Bronchial epithelial cell (primary cell): Measurements from ENCODE around the gene DPF3. TPM values are rescaled to one million over a fixed set of nuclear protein-coding genes. Genes with fewer than 3 reads are reported as not detected.

Experiments
- DNase-seq: peaks from one replicate; pipeline ENCODE4 v3.0.0-alpha.2; 2010; ENCODE audit warnings: low read depth
- FAIRE-seq: peaks from 2 replicates; lab custom pipeline; 2011; peaks lifted over from hg19 to GRCh38; lab: Jason Lieb, UNC
- H3K27me3 ChIP-seq: 2 replicates; pipeline ENCODE4 v1.5.1; 2011; ENCODE audit warnings: low read length; ENCODE audit not compliant: control insufficient read depth, insufficient read depth
- H3K36me3 ChIP-seq: 2 replicates; pipeline ENCODE4 v1.5.1; 2011; ENCODE audit warnings: low read length; ENCODE audit not compliant: control insufficient read depth, insufficient read depth
- H3K4me3 ChIP-seq: 2 replicates; pipeline ENCODE4 v1.5.1; 2011; ENCODE audit warnings: mild to moderate bottlenecking, low read depth, low read length, control low read depth
- total RNA-seq: library from RNA; depleted of rRNA; stranded (reverse); fragments of >200 nt; gene quantifications from 2 replicates; pipeline ENCODE4 v1.2.1, GENCODE V29; 2014
- TF ChIP-seq, protein P1 (sequence below): IDR thresholded peaks from 2 replicates; pipeline ENCODE4 v1.5.1; 2011; ENCODE audit warnings: mild to moderate bottlenecking, moderate library complexity, low read length, control low read depth, inconsistent platforms; ENCODE audit not compliant: insufficient read depth, severe bottlenecking

The DPF3 gene
- total RNA-seq, 1 donor from 2014 or later: not detected

DNA sequence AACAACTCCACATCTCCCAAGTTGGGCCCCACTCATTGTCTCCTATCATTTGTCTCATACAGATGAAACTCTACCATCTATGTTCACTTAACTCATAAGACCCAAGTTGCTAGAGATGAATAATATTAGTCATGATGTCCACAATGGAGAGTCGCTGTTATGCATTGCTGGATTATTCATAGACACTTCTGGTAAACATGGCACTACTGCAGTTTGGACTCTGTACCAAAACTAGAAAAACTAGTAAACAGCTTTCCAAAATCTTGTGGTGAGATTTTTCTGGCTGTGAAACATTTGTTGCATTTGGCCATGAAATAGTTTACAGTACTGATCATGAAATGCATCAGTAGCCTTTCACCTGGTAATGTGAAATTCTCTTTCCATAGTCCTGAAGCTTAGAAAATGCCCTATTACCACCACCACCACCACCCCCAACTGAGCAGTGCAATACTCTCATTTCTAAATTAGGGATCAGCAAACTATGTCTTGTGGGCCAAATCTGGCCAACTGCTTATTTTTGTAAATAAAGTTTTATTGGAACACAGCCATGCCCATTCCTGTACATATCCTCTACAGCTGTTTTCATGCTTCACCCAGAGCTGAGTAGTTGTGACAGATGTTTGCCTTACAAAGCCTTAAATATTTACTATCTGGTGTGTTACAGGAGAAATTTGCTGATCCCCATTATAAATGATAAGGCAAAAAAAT is 236.5 kb downstream of the DPF3 start:
- no peak overlapping the region for H3K4me3 ChIP-seq
- no peaks in the 10 kb centered on the region for H3K27me3 ChIP-seq
- no peaks in the 10 kb centered on the region for H3K36me3 ChIP-seq
- TF ChIP-seq, protein P1, sequence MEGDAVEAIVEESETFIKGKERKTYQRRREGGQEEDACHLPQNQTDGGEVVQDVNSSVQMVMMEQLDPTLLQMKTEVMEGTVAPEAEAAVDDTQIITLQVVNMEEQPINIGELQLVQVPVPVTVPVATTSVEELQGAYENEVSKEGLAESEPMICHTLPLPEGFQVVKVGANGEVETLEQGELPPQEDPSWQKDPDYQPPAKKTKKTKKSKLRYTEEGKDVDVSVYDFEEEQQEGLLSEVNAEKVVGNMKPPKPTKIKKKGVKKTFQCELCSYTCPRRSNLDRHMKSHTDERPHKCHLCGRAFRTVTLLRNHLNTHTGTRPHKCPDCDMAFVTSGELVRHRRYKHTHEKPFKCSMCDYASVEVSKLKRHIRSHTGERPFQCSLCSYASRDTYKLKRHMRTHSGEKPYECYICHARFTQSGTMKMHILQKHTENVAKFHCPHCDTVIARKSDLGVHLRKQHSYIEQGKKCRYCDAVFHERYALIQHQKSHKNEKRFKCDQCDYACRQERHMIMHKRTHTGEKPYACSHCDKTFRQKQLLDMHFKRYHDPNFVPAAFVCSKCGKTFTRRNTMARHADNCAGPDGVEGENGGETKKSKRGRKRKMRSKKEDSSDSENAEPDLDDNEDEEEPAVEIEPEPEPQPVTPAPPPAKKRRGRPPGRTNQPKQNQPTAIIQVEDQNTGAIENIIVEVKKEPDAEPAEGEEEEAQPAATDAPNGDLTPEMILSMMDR: no peak
- DNase-seq: no peak
- no peak for FAIRE-seq

DNA sequence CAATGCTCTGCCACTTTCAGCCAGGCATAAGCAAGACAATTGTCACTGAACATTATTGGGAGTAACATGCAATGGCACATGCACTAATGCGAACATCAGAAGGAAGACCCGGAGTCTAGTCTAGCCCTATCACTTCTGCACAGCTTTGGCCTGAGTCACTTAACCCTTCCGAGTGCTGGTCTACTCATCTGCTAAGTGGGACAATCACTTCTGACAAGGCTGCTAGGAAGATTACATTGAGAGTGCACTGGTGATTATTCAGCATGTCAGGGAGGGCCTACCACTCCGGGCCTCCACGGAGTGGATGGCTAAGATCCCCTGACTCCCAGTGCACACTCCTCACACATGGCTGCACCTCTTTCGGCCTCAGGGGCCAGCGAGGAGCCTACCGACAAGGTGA is 240.9 kb downstream of the DPF3 start:
- TF ChIP-seq, protein P1: no peak
- Histone ChIP-seq H3K4me3 (no peak overlapping the region), H3K27me3 (no peaks in the 10 kb centered on the region), H3K36me3 (no peaks in the 10 kb centered on the region)
- FAIRE-seq (no peak), DNase-seq (no peak)

DNA sequence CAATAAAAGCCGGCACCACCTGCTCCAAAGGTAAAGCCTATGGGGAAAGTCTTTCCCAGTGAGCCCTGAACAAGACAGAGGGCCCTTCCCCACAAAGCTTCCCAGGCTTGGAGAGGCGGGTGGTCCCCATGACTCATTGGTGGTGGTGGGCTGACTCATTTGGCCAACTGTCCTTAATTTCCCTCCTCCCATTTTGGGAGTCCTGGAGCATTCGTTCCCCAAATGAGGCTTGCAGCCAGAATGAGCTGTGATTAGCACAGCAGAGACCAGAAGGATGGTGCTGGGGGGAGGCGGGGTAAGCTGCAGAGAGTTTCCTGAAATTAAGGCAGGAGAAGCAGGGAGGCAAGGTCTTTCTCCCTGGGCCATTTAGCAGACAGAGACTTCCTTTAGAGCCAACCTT is 241.7 kb downstream of the DPF3 start:
- Histone ChIP-seq H3K4me3 (no peak overlapping the region), H3K36me3 (no peaks in the 10 kb centered on the region), H3K27me3 (no peaks in the 10 kb centered on the region)
- no peak for DNase-seq
- FAIRE-seq: no peak
- TF ChIP-seq, protein P1: no peak

DNA sequence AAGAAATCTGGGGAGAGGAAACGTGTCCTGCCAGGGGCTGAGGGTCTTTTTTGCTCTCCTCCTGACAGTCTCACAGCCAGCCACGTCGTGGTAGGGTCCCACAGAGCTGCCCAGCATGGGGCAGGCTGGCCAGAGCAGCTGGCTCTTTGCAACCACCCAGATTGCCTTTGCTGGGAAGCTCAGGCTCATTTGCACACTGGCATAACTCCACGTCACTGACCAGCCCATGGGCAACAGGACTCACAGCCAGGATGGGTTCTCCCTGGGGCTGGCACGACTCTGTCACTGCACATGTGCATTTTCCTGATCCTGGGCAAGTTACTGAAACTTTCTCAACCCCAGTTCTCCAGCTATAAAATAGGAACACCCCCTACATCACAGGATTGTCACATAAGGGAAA is 242.2 kb downstream of the DPF3 start:
- no peak for DNase-seq
- TF ChIP-seq, protein P1: no peak
- H3K4me3 ChIP-seq: no peak overlapping the region
- FAIRE-seq: no peak
- H3K36me3 ChIP-seq: no peaks in the 10 kb centered on the region
- no peaks in the 10 kb centered on the region for H3K27me3 ChIP-seq

DNA sequence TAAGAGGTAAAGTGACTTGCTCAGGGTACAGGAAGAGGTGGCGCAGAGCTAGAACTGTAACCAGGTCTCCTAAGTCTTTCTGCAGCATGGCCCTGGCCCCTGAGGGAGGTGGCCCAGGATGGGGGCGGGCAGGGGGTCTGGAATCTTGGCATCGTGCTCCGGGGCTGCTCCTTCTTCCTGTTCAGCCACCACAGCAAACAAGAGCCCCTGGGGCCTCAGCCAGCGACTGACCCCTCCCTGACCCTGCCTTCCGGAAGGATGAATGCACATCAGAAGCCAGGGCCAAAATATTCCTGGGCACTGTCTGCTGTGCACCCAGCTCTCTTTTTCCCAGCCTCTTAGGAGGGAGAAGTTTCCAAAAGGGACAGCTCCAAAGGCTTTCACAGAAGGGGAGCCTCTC is 242.8 kb downstream of the DPF3 start:
- H3K36me3 ChIP-seq: no peaks in the 10 kb centered on the region
- no peak for DNase-seq
- no peak for FAIRE-seq
- TF ChIP-seq, protein P1: no peak
- no peak overlapping the region for H3K4me3 ChIP-seq
- no peaks in the 10 kb centered on the region for H3K27me3 ChIP-seq
